HEK293 (cell line): Measurements from ENCODE around the gene PITHD1.
A peak's percentile ranks its signal among the peaks of the same experiment; 100 is the strongest.

ENCODE experiments used
- CTCF ChIA-PET: fragments of 350-600 bp; formaldehyde crosslinking; extraction: SDS; loops from one replicate; lab custom pipeline; 2021; ENCODE audit warnings: antibody characterized with exemption; lab: Yijun Ruan, JAX
- POLR2A ChIA-PET: fragments of 300-600 bp; formaldehyde crosslinking; extraction: SDS; loops from one replicate; lab custom pipeline; 2020; ENCODE audit warnings: antibody characterized with exemption, inconsistent platforms; lab: Yijun Ruan, JAX
- H3K27ac ChIP-seq: fragments of 200-500 bp; sonication (Bioruptor generic); 2 replicates; pipeline ENCODE4 v1.5.1; 2014; ENCODE audit warnings: low read depth, low read length, control low read depth, inconsistent platforms; ENCODE audit errors: extremely low read depth
- H3K36me3 ChIP-seq, 2 experiments: fragments of 200-500 bp in 1 of 2; sonication (Bioruptor generic) in 1 of 2; 1 replicate in 1 of 2; 2 replicates in 1 of 2; pipeline ENCODE4 v1.5.1; 2014 to 2017; ENCODE audit warnings: inconsistent platforms in 2 of 2, low read length in 2 of 2; ENCODE audit not compliant: control insufficient read depth in 2 of 2, insufficient read depth in 1 of 2
- H3K4me1 ChIP-seq: fragments of 200-500 bp; sonication (Bioruptor generic); 2 replicates; pipeline ENCODE4 v1.5.1; 2014; ENCODE audit warnings: mild to moderate bottlenecking, low read length, inconsistent platforms; ENCODE audit not compliant: control insufficient read depth, insufficient read depth
- H3K4me3 ChIP-seq: 2 replicates; pipeline ENCODE4 v1.5.1; 2011; ENCODE audit warnings: low read depth, mild to moderate bottlenecking, control low read depth, low read length, moderate library complexity
- H3K9me3 ChIP-seq: fragments of 200-500 bp; sonication (Bioruptor generic); 2 replicates; pipeline ENCODE4 v1.5.1; 2014; ENCODE audit warnings: low read depth, low read length, inconsistent platforms; ENCODE audit not compliant: control insufficient read depth, insufficient read depth
- BCL11A ChIP-seq: fragments of 450-650 bp; formaldehyde crosslinking; IDR thresholded peaks from 2 replicates; pipeline ENCODE4 v1.5.1; 2016; ENCODE audit warnings: low read depth, missing biosample characterization, missing genetic modification characterization
- BCL11B ChIP-seq: fragments of 450-650 bp; formaldehyde crosslinking; IDR thresholded peaks from 2 replicates; pipeline ENCODE4 v1.5.1; 2016; ENCODE audit warnings: low read depth, missing biosample characterization, missing genetic modification characterization
- CTCF ChIP-seq: fragments of 450-650 bp; formaldehyde crosslinking; IDR thresholded peaks from 2 replicates; pipeline ENCODE4 v1.5.1; 2016; ENCODE audit warnings: missing biosample characterization, missing genetic modification characterization
- GLIS1 ChIP-seq: fragments of 450-650 bp; formaldehyde crosslinking; IDR thresholded peaks from 2 replicates; pipeline ENCODE4 v1.5.1; 2016; ENCODE audit warnings: missing biosample characterization, missing genetic modification characterization
- HIC1 ChIP-seq: fragments of 450-650 bp; formaldehyde crosslinking; IDR thresholded peaks from 2 replicates; pipeline ENCODE4 v1.5.1; 2016; ENCODE audit warnings: missing biosample characterization, missing genetic modification characterization
- KLF10 ChIP-seq: fragments of 450-650 bp; IDR thresholded peaks from 2 replicates; pipeline ENCODE4 v1.5.1; 2018; ENCODE audit warnings: missing biosample characterization, mild to moderate bottlenecking, missing genetic modification characterization
- MYNN ChIP-seq: fragments of 450-650 bp; formaldehyde crosslinking; IDR thresholded peaks from 2 replicates; pipeline ENCODE4 v1.5.1; 2016; ENCODE audit warnings: missing biosample characterization, missing genetic modification characterization, borderline replicate concordance
- OSR2 ChIP-seq: fragments of 450-650 bp; formaldehyde crosslinking; IDR thresholded peaks from 2 replicates; pipeline ENCODE4 v1.5.1; 2016; ENCODE audit warnings: missing biosample characterization, missing genetic modification characterization
- PRDM10 ChIP-seq: fragments of 450-650 bp; formaldehyde crosslinking; IDR thresholded peaks from 2 replicates; pipeline ENCODE4 v1.5.1; 2016; ENCODE audit warnings: missing biosample characterization, missing genetic modification characterization
- SP2 ChIP-seq: fragments of 450-650 bp; formaldehyde crosslinking; IDR thresholded peaks from 2 replicates; pipeline ENCODE4 v1.5.1; 2016; ENCODE audit warnings: missing biosample characterization, missing genetic modification characterization
- ZBTB11 ChIP-seq: fragments of 450-650 bp; formaldehyde crosslinking; conservative IDR thresholded peaks from 2 replicates; pipeline ENCODE4 v1.5.1; 2016; ENCODE audit warnings: low read depth, missing biosample characterization, missing genetic modification characterization
- ZBTB17 ChIP-seq: fragments of 450-650 bp; formaldehyde crosslinking; IDR thresholded peaks from 2 replicates; pipeline ENCODE4 v1.5.1; 2016; ENCODE audit warnings: missing biosample characterization, missing genetic modification characterization
- ZBTB20 ChIP-seq: fragments of 450-650 bp; formaldehyde crosslinking; IDR thresholded peaks from 2 replicates; pipeline ENCODE4 v1.5.1; 2016; ENCODE audit warnings: missing biosample characterization, missing genetic modification characterization
- ZBTB48 ChIP-seq: fragments of 450-650 bp; formaldehyde crosslinking; IDR thresholded peaks from 2 replicates; pipeline ENCODE4 v1.5.1; 2016; ENCODE audit warnings: missing biosample characterization, missing genetic modification characterization
- ZBTB8A ChIP-seq: fragments of 450-650 bp; formaldehyde crosslinking; IDR thresholded peaks from 2 replicates; pipeline ENCODE4 v1.5.1; 2016; ENCODE audit warnings: missing biosample characterization, missing genetic modification characterization
- ZEB2 ChIP-seq: fragments of 450-650 bp; formaldehyde crosslinking; IDR thresholded peaks from 2 replicates; pipeline ENCODE4 v1.5.1; 2016; ENCODE audit warnings: missing biosample characterization, missing genetic modification characterization
- ZFHX2 ChIP-seq: fragments of 450-650 bp; formaldehyde crosslinking; conservative IDR thresholded peaks from 2 replicates; pipeline ENCODE4 v1.5.1; 2016; ENCODE audit warnings: missing biosample characterization, missing genetic modification characterization
- ZFP37 ChIP-seq: fragments of 450-650 bp; formaldehyde crosslinking; IDR thresholded peaks from 2 replicates; pipeline ENCODE4 v1.5.1; 2016; ENCODE audit warnings: missing biosample characterization, missing genetic modification characterization
- ZFP69B ChIP-seq: fragments of 450-650 bp; formaldehyde crosslinking; IDR thresholded peaks from 2 replicates; pipeline ENCODE4 v1.5.1; 2016; ENCODE audit warnings: missing biosample characterization, missing genetic modification characterization
- ZNF146 ChIP-seq: fragments of 450-650 bp; formaldehyde crosslinking; IDR thresholded peaks from 2 replicates; pipeline ENCODE4 v1.5.1; 2016; ENCODE audit warnings: missing biosample characterization, missing genetic modification characterization
- ZNF157 ChIP-seq: fragments of 450-650 bp; formaldehyde crosslinking; IDR thresholded peaks from 2 replicates; pipeline ENCODE4 v1.5.1; 2016; ENCODE audit warnings: missing biosample characterization, missing genetic modification characterization
- ZNF174 ChIP-seq: fragments of 450-650 bp; formaldehyde crosslinking; IDR thresholded peaks from 2 replicates; pipeline ENCODE4 v1.5.0; 2017; ENCODE audit warnings: missing biosample characterization, mild to moderate bottlenecking, missing genetic modification characterization
- ZNF629 ChIP-seq: fragments of 450-650 bp; formaldehyde crosslinking; IDR thresholded peaks from 2 replicates; pipeline ENCODE4 v1.5.1; 2017; ENCODE audit warnings: missing biosample characterization, missing genetic modification characterization
- ZNF660 ChIP-seq: fragments of 450-650 bp; IDR thresholded peaks from 2 replicates; pipeline ENCODE4 v1.5.1; 2018; ENCODE audit warnings: missing biosample characterization, mild to moderate bottlenecking, missing genetic modification characterization
- ZNF76 ChIP-seq: fragments of 450-650 bp; formaldehyde crosslinking; IDR thresholded peaks from 2 replicates; pipeline ENCODE4; 2016; ENCODE audit warnings: low read depth, missing biosample characterization, missing genetic modification characterization, borderline replicate concordance
- ZXDB ChIP-seq: fragments of 450-650 bp; formaldehyde crosslinking; IDR thresholded peaks from 2 replicates; pipeline ENCODE4 v1.5.1; 2016; ENCODE audit warnings: missing biosample characterization, missing genetic modification characterization

Gene PITHD1

GRCh38 chr1:23800400-23801337 is 22.5 kb downstream of the PITHD1 start, which contains the start of gene GALE:
TSS of gene GALE (minus strand) at chr1:23800754. CDS start at chr1:23799007, 1,747 bp downstream.
- CTCF ChIA-PET = interaction anchor here (0.5 to 5.6 kb wide), 6 partner anchors 10 to 399 kb away, joined by 3 to 52 read pairs (median 3); no protein-coding TSS in a partner anchor
- POLR2A ChIA-PET = interaction anchor here (0.6 to 5.5 kb wide), 10 partner anchors 10 to 179 kb away, joined by 3 to 47 read pairs (median 6); partner anchors contain the start of genes HMGCL, LYPLA2, PITHD1 and SRSF10
- H3K27ac ChIP-seq = peak within 1 kb of the TSS; percentile 59; the same call in 1 of the 2 replicates
- 0 out of 2 replicates have a peak, but pooled peaks have one; percentile 32 for TF ChIP-seq ZFP37 (tag by site-specific recombination)
- peak; percentile 93 for TF ChIP-seq SP2 (tag by site-specific recombination)
- peak; percentile 94 for TF ChIP-seq HIC1 (tag by site-specific recombination)
- TF ChIP-seq ZBTB20 (tag by site-specific recombination) = peak; percentile 26; the same call in 1 of the 2 replicates
- no peak; the same call in 1 of the 2 replicates for TF ChIP-seq ZNF660
- TF ChIP-seq CTCF (tag by site-specific recombination) = no peak
- 0 out of 2 replicates have a peak, but pooled peaks have one; percentile 24 for TF ChIP-seq OSR2
- TF ChIP-seq ZBTB8A (tag by site-specific recombination) = peak; percentile 93
- peak; percentile 91 for TF ChIP-seq ZNF629
- TF ChIP-seq BCL11A (tag by site-specific recombination) = no peak
- TF ChIP-seq ZBTB11 (tag by site-specific recombination) = peak; percentile 87
- TF ChIP-seq ZNF174 = no peak
- no peak for TF ChIP-seq ZNF157
- TF ChIP-seq KLF10 = peak; percentile 97
- peak; percentile 4; the same call in 1 of the 2 replicates for TF ChIP-seq GLIS1 (tag by site-specific recombination)
- TF ChIP-seq ZNF146 (tag by site-specific recombination) = no peak
- peak; percentile 73 for TF ChIP-seq PRDM10 (tag by site-specific recombination)
- TF ChIP-seq ZXDB (tag by site-specific recombination) = peak; percentile 31; the same call in 1 of the 2 replicates
- peak; percentile 33; the same call in 1 of the 2 replicates for TF ChIP-seq ZBTB17
- TF ChIP-seq ZFP69B (tag by site-specific recombination) = peak; percentile 72; the same call in 1 of the 2 replicates
- TF ChIP-seq ZFHX2 (tag by site-specific recombination) = peak; percentile 89
- peak; percentile 34; the same call in 1 of the 2 replicates for TF ChIP-seq ZEB2
- TF ChIP-seq ZBTB48 (tag by site-specific recombination) = no peak
- TF ChIP-seq MYNN (tag by site-specific recombination) = no peak
- 0 out of 2 replicates have a peak, but pooled peaks have one; percentile 37 for TF ChIP-seq BCL11B
- TF ChIP-seq ZNF76 = peak; percentile 20; the same call in 1 of the 2 replicates

More at GRCh38 chr1:23800400-23801337, 22.5 kb downstream of the PITHD1 start, which contains the start of gene GALE:
- Histone ChIP-seq H3K4me1 (peaks cover 3% of the 10 kb centered on the region; the same call in 1 of the 2 replicates), H3K4me3 (peak within 1 kb of the TSS; percentile 80), H3K9me3 (no peaks in the 10 kb centered on the region), H3K36me3 (peaks cover 0 to 66% of the 10 kb centered on the region in 2 experiments; a peak in 2 of 3 replicates)
